Middle frontal gyrus (tissue), 1 donor: Measurements from ENCODE around the gene TAS1R1.

ENCODE experiments used
- DNase-seq: peaks from one replicate; pipeline ENCODE4 v3.0.0-alpha.2; 2015; ENCODE audit warnings: low spot score; ENCODE audit errors: extremely low spot score

Gene TAS1R1

GRCh38 chr1:6602669-6603237 is 47.6 kb downstream of the TAS1R1 start, which contains the start of gene KLHL21:
Gene KLHL21 (minus strand): TSS chr1:6602869. CDS start chr1:6602817, 52 bp downstream.
- DNase-seq = peak; percentile 75

- peak; percentile 58 for DNase-seq
Observed at GRCh38 chr1:6603238-6603914, 48.3 kb downstream of the TAS1R1 start.

- no peak for DNase-seq
Observed at GRCh38 chr1:6603915-6604558, 48.9 kb downstream of the TAS1R1 start.

GRCh38 chr1:6612641-6613360 is 57.7 kb downstream of the TAS1R1 start:
- DNase-seq = peak; percentile 53

- peak; percentile 99 for DNase-seq
Observed at GRCh38 chr1:6613361-6614018, 58.4 kb downstream of the TAS1R1 start, which contains the start of gene PHF13. Gene PHF13 (plus strand): TSS chr1:6613731. CDS start chr1:6614067, 336 bp downstream.

GRCh38 chr1:6614019-6614928 is 59.2 kb downstream of the TAS1R1 start:
- DNase-seq = no peak

GRCh38 chr1:6614929-6615785 is 60.0 kb downstream of the TAS1R1 start:
- DNase-seq = no peak

GRCh38 chr1:6619045-6619444 is 63.9 kb downstream of the TAS1R1 start:
- no peak for DNase-seq

GRCh38 chr1:6621429-6622391 is 66.6 kb downstream of the TAS1R1 start:
- DNase-seq = no peak

GRCh38 chr1:6622396-6623152 is 67.5 kb downstream of the TAS1R1 start:
- no peak for DNase-seq

- no peak for DNase-seq
Observed at GRCh38 chr1:6623269-6623965, 68.3 kb downstream of the TAS1R1 start.

- DNase-seq = peak; percentile 41
Observed at GRCh38 chr1:6624710-6625583, 69.8 kb downstream of the TAS1R1 start, which contains the start of gene THAP3. Gene THAP3 (plus strand): TSS chr1:6624868. CDS start chr1:6625219, 351 bp downstream.

GRCh38 chr1:6625584-6626149 is 70.6 kb downstream of the TAS1R1 start:
- no peak for DNase-seq

GRCh38 chr1:6627031-6627430 is 71.9 kb downstream of the TAS1R1 start:
- no peak for DNase-seq

GRCh38 chr1:6627841-6628545 is 72.9 kb downstream of the TAS1R1 start:
- no peak for DNase-seq
